GM21737 (cell line): ENCODE measurements around the gene B2M.
A peak's percentile ranks its signal among the peaks of the same experiment; 100 is the strongest.
"Not testable (repeated sequence)": the region's sequence is repeated elsewhere in the genome, so short reads cannot be mapped to it uniquely, and the experiment has no call there.

Experiments used
- ATAC-seq: cut with Tn5 transposase; IDR thresholded peaks from one replicate; pipeline ENCODE4 v1.9.1; 2021; ENCODE audit warnings: mild to moderate bottlenecking, moderate library complexity; ENCODE audit not compliant: unreplicated experiment

Gene B2M

GRCh38 chr15:44697014-44697413 lies 14.3 kb upstream of the B2M start:
- ATAC-seq: no peak

GRCh38 chr15:44698641-44699040 lies 12.7 kb upstream of the B2M start:
- ATAC-seq: no peak

DNA sequence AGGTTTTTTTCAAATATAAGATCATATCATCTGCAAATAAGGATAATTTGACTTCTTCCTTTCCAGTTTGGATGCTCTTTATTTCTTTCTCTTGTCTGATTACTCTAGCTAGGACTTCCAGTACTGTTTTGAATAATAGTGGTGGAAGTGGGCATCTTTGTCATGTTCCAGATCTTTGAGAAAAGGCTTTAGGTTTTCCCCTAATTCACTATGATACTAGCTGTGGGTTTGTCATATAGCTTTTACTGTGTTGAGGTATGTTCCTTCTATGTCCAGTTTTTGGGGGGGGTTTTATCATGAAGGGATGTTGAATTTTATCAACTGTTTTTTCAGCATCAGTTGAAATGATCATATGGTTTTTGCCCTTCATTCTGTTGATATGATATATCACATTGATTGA lies 10.6 kb upstream of the B2M start:
- not testable (repeated sequence) for ATAC-seq

DNA sequence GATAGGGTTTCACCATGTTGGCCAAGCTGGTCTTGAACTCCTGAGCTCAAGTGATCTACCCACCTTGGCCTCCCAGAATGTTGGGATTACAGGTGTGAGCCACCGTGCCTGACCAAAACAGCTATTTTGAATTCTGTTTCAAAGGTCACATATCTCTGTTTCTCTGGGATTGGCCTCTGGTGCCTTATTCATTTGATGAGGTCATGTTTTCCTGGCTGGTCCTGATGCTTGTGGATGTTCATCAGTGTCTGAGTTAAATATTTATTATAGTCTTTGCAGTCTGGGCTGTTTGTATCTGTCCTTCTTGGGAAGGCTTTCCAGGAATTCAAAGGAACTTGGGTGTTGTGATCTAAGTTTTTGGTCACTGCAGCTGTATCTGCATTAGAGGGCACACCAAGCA lies 5.3 kb upstream of the B2M start:
- ATAC-seq: no peak

DNA sequence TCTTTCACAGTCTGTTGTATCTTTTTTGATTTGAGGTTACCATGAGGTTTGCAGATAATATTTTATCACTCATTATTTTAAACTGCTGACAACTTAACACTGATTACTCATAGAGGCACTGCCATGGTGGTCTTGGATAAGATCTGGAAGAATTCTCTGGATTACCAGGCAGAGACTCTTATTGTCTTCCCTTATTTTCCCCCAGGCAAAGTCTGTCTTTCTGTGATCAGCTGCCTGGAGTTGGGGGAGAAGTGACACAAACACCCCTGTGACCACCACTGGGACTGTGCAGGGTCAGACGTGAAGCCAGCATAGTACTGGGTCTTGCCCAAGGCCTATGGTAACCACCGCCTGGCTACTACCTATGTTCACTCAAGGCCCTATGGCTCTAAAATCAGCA lies 4.9 kb upstream of the B2M start:
- no peak for ATAC-seq

DNA sequence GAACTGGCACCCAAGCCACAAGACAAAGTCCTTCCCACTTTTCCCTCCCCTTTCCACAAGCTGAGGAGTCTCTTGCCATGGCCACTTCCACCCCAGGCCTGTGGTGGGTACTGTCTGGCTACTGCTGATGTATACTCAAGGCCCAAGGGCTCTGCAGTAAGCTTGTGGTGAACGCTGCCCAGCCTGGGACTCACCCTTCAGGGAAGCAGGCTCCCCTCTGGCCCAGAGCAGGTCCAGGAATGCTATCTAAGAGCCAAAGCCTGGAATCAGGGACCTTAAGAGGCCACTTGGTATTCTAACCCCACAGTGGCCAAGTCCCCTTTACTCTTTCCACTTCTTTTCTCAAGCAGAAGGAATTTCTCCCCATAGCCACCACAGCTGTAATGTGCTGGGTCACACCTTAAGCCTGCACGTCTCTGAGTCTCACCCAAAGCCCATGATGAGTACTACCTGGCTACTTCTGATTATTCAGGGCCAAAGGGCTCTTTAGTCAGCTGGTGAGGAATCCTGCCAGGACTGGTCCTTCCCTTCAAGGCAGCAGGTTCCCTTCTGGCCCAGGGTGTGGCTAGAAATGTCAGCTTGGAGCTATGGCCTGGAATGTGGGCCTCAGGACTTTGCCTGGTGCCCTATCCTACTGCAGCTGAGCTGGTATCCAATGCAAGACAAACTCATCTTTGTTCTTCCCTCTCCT lies 4.2 kb upstream of the B2M start:
- no peak for ATAC-seq

DNA sequence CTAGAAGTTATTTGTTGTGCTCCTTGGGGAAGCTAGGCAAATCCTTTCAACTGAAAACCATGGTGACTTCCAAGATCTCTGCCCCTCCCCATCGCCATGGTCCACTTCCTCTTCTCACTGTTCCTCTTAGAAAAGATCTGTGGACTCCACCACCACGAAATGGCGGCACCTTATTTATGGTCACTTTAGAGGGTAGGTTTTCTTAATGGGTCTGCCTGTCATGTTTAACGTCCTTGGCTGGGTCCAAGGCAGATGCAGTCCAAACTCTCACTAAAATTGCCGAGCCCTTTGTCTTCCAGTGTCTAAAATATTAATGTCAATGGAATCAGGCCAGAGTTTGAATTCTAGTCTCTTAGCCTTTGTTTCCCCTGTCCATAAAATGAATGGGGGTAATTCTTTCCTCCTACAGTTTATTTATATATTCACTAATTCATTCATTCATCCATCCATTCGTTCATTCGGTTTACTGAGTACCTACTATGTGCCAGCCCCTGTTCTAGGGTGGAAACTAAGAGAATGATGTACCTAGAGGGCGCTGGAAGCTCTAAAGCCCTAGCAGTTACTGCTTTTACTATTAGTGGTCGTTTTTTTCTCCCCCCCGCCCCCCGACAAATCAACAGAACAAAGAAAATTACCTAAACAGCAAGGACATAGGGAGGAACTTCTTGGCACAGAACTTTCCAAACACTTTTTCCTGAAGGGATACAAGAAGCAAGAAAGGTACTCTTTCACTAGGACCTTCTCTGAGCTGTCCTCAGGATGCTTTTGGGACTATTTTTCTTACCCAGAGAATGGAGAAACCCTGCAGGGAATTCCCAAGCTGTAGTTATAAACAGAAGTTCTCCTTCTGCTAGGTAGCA lies 851 bp upstream of the B2M start:
- ATAC-seq: peak; percentile 36

DNA sequence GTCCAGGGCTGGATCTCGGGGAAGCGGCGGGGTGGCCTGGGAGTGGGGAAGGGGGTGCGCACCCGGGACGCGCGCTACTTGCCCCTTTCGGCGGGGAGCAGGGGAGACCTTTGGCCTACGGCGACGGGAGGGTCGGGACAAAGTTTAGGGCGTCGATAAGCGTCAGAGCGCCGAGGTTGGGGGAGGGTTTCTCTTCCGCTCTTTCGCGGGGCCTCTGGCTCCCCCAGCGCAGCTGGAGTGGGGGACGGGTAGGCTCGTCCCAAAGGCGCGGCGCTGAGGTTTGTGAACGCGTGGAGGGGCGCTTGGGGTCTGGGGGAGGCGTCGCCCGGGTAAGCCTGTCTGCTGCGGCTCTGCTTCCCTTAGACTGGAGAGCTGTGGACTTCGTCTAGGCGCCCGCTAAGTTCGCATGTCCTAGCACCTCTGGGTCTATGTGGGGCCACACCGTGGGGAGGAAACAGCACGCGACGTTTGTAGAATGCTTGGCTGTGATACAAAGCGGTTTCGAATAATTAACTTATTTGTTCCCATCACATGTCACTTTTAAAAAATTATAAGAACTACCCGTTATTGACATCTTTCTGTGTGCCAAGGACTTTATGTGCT lies 527 bp downstream of the B2M start:
- peak; percentile 3 for ATAC-seq

- no peak for ATAC-seq
Measured at GRCh38 chr15:44712346-44713005, 1.2 kb downstream of the B2M start.

DNA sequence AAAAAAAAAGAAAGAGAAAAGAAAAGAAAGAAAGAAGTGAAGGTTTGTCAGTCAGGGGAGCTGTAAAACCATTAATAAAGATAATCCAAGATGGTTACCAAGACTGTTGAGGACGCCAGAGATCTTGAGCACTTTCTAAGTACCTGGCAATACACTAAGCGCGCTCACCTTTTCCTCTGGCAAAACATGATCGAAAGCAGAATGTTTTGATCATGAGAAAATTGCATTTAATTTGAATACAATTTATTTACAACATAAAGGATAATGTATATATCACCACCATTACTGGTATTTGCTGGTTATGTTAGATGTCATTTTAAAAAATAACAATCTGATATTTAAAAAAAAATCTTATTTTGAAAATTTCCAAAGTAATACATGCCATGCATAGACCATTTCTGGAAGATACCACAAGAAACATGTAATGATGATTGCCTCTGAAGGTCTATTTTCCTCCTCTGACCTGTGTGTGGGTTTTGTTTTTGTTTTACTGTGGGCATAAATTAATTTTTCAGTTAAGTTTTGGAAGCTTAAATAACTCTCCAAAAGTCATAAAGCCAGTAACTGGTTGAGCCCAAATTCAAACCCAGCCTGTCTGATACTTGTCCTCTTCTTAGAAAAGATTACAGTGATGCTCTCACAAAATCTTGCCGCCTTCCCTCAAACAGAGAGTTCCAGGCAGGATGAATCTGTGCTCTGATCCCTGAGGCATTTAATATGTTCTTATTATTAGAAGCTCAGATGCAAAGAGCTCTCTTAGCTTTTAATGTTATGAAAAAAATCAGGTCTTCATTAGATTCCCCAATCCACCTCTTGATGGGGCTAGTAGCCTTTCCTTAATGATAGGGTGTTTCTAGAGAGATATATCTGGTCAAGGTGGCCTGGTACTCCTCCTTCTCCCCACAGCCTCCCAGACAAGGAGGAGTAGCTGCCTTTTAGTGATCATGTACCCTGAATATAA lies 2.0 kb downstream of the B2M start:
- no peak for ATAC-seq

- ATAC-seq: no peak
Measured at GRCh38 chr15:44715142-44715796, 4.0 kb downstream of the B2M start.

GRCh38 chr15:44715797-44716334 lies 4.5 kb downstream of the B2M start:
- ATAC-seq: no peak

GRCh38 chr15:44716983-44717602 lies 5.8 kb downstream of the B2M start:
- no peak for ATAC-seq

DNA sequence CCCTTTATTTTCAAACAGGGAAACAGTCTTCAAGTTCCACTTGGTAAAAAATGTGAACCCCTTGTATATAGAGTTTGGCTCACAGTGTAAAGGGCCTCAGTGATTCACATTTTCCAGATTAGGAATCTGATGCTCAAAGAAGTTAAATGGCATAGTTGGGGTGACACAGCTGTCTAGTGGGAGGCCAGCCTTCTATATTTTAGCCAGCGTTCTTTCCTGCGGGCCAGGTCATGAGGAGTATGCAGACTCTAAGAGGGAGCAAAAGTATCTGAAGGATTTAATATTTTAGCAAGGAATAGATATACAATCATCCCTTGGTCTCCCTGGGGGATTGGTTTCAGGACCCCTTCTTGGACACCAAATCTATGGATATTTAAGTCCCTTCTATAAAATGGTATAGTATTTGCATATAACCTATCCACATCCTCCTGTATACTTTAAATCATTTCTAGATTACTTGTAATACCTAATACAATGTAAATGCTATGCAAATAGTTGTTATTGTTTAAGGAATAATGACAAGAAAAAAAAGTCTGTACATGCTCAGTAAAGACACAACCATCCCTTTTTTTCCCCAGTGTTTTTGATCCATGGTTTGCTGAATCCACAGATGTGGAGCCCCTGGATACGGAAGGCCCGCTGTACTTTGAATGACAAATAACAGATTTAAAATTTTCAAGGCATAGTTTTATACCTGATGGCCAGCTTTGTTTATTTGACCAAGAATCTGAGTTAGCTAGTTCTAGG lies 7.0 kb downstream of the B2M start:
- ATAC-seq: no peak

DNA sequence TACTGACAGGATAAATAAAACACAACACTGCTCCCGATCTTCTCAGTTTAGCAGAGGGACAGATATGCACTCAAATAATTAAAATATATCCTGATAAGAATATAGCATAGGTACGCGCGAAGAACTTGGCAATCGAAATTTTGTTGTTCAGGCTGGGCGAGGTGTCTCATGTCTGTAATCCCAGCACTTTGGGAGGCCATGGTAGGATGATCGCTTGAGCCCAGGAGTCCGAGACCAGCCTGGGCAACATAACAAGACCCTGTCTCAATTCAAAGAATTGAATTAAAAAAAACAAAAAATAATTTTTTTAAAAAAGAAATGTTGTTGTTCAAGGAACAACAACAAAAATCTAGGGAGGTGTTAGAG lies 7.6 kb downstream of the B2M start:
- ATAC-seq: no peak

DNA sequence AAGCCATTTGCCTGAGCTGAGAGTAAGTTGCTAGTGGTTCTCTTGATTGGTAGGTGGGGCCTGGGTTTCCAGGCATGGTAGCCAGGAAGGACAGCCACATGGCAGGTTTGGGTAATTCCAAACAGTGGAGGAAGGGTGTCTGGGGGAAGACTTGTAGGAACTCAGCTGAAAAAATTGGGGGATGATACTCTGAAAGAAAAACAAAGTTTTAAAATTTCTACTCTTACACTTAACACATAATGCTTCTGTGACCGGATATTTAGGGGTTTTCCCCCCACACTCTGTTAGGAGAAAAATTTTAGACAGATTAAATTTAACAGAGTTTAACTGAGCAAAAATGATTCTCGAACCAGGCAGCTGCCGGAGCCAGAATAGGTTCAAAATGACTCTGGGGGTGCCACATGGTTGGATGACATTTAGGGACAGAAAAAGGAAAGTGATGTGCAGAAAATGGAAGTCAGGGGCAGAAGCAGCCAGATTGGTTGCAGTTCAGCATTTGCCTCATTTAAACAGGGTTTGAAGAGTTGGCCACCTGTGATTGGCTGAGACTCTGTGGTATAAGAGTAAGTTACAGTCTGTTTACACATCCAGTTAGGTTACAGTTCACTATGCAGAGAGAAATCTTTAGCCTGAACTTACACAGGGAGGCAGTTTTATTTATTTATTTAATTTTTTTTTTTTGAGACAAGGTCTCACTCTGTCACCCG lies 8.1 kb downstream of the B2M start:
- peak; percentile 40 for ATAC-seq

GRCh38 chr15:44720000-44720435 lies 8.7 kb downstream of the B2M start:
- ATAC-seq: not testable (repeated sequence)
